GM19438 (cell line): ENCODE measurements around the gene BEAN1.
"Not testable (repeated sequence)": the region's sequence is repeated elsewhere in the genome, so short reads cannot be mapped to it uniquely, and the experiment has no call there.

Source experiments
- ATAC-seq: cut with Tn5 transposase; IDR thresholded peaks from one replicate; pipeline ENCODE4 v1.9.1; 2021; ENCODE audit warnings: low read depth; ENCODE audit not compliant: unreplicated experiment

Gene BEAN1

DNA sequence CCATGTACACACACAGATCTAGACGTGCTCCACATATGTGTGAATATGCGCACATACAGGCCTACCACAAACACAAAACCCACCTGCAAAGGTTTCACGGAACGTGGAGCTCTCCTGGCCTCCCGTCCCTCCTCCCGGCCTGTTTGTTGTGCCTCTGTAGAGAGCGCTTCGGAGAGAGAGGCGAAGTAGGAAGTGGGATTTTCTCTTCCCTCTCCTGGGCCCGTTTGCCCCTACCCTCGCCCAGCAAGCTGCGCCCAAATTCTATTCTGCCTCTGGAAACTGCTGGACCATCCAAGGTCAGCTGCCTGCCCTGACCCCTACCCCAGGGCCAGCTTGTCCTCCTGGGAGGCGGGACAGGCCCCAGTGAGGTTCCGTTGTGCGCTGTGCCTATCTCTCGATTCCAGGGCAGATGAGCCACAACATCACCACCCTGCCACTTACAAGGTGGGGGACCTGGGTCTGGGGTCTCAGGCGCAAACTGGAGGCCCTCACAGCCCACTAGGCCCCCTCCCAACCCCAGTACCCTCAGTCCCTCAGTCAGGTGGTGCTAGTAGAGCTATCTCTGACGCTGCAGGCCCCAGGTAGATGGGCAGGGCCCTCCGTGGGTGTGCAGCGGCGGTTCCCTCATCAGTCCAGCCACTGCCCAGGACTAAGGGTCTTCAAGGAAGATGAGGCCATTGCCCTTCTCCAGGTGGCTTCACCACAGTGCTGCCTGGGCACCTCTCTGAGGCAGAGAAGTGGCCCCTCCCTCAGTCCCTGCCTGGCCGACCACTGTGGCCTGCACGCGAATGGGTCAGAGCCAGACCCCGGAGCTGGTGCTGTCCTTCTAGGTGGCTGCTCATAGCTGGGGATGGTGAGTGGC lies 54.2 kb downstream of the BEAN1 start:
- ATAC-seq = no peak

DNA sequence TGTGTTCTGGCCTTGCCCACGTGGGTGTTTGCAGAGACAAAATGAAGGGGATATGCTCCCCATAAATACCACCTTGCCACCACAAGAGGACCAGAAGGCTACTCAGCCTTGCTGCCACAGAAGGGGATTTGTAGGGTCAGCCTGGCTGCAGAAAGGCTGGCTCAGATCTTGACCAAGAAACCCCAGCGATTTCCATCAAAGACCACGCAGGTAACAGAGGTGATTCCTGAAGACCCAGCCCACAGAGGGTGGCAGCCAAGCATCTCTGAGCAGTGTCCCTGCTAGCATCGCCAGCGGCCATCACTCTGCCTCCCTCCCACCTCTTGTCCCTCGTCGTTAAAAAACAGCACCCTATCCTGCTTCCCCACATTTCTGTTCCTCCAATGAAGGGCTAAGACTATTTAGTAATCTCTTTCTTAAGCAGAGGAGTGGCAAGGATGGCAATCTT lies 54.9 kb downstream of the BEAN1 start:
- ATAC-seq = no peak

DNA sequence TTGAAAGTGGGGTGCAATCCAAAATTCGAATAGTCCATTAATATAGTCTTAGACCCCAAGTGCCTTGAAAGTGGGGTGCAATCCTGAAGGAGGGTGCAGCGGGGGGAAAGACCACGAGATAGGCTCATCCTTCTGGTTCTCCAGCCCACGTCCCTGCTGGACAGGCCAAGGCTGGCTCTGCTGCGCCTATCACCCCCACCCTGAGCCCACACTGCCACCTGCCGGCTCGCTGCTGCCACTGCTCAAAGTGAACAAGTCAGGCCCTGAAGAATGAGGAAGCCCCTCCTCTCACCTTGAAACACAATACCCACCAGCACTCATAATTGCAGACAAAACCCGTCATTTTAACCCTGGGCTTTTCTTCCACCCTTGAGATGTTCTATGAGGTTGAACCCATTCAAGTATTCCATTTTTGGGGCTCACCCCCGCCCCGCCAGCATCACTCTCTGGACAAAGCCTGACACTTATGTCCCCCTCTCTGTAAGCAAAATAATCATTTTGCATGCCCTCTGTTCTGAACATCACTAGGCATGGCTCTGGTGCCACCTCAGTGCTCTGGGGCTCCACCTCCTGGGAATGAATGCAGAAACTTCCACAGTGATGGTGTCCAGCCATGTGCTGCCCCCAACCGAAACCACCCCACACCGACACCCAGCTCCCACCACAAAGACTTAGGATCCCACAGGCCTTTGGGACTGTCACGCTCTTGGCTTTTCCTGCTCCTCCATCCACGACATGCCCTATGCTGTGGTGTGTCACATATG lies 56.8 kb downstream of the BEAN1 start:
- no peak for ATAC-seq

GRCh38 chr16:66484453-66485213 lies 57.5 kb downstream of the BEAN1 start:
- no peak for ATAC-seq

DNA sequence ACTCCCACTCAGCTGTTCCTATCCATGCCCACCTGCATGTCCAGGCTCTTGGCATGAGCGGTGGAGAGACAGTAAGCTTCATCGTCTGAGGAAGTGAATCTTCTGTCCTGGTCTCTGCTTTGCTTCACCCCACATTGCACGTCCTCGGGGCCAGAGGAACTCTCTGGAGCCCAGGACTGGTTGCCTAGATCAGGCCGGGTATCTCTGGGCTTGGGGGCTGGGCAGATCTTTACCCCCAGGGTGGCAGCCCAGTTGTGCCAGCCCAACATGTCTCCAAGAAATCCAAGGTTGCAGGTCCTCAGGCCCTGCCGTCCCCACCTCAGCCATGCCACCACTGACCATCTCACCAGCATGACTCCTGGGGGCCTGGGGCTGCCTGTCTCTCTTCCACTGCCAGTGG lies 58.3 kb downstream of the BEAN1 start:
- ATAC-seq = no peak

DNA sequence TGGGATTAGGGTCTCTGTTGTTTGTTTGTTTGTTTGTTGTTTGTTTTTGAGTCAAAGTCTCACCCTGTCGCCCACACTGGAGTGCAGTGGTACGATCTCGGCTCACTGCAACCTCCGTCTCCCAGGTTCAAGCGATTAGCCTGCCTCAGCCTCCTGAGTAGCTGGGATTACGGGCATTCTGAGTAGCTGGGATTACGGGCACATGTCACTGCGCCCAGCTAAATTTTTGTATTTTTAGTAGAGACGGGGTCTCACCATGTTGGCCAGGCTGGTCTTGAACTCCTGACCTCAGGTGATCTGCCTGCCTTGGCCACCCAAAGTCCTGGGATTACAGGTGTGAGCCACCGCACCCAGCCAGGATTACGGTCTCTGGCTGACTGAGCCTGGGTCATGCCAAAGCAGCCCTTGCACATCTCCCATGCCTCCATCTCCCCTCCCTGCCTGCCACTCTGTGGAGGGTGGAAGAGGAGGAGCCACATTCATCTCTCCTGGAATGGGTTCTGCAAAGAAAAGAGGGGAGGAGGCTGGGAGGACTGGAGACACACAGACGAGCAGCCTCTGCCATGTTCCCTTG lies 59.2 kb downstream of the BEAN1 start:
- no peak for ATAC-seq

DNA sequence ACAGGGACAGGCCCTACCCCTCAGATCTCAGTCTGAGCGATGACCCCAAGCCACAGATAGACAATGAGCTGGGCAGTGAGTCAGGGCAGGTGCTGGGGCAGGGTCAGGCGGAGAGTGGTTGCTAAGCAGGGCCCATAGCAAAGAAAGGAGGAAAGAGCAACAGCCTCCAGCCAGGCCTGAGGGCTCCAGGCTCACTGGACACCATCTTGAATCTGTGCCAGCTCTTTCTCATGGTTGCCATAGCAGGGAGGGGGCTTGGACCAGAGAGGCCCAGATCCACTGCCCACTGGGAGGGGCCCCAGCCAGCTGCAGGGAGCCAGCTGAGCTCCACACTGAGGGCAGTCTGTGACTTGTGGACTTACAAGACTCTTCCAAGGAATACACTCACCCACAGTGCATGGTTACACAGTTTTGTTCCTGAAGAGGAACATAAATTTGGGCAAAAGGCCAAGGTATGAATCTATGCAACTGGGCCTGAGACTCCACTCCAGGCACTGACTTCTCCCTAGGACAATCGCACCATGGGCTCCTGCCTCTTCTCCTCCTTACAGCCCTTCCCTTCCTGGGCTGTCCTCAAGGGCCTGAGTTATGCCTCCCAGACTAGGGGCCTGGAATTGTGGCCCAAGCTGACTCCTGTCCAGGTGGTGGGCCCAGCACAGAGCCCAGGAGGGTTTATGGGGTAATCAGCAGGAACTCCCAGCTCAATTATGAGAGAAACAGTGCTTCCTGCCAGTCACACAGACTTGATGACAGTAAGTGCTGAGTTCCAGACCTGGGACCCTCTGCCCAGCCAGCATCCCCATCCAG lies 59.9 kb downstream of the BEAN1 start:
- no peak for ATAC-seq

DNA sequence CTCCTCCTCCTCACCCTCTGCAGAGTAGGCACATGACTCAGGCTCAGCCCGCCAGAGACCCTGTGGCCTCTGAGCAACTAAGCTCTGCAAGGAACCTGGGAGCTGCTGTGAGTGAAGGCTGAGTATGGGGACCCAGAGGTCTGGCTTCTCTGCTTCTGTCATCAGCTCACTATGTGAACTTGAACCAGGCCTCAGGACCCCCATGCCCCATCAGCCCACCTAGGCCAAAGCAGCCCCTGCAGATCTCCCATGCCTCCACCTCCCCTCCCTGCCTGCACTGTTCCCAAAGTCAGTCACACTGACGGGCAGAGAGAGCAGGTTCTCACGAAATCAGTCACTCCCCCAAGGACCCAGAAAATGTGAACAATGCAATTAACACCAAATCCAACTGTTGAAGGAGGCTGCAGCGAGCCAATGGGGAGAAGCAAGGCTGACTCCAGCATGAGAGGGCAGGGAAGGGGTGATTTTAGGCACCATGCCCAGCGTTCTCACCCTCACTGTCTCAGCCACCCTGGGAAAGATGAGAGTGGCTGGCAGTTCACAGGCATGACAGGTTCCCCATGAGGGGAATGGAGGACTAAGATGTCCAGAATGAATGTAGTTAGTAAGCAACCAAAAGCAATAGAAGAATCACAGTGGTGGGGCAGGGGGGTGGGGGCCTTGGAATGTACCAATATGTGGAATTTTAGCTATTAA lies 60.6 kb downstream of the BEAN1 start:
- no peak for ATAC-seq

DNA sequence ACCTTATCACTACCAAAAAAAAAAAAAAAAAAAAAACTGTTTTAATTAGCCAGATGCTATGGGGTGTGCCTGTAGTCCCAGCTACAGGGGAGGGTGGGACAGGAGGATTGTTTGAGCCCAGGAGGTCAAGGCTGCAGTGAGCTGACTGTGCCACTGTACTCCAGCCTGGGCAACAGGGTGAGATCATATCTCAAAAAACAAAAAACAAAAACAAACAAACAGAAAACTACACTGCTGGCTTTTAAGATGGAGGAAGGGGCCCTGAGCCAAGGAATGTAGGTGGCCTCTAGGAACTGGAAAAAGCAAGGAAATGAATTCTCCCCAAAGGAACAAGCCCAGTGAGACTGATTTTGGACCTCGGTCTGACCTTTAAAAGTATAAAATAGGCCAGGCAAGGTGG lies 61.4 kb downstream of the BEAN1 start:
- ATAC-seq = no peak

GRCh38 chr16:66489385-66489784 lies 62.3 kb downstream of the BEAN1 start:
- ATAC-seq = no peak

DNA sequence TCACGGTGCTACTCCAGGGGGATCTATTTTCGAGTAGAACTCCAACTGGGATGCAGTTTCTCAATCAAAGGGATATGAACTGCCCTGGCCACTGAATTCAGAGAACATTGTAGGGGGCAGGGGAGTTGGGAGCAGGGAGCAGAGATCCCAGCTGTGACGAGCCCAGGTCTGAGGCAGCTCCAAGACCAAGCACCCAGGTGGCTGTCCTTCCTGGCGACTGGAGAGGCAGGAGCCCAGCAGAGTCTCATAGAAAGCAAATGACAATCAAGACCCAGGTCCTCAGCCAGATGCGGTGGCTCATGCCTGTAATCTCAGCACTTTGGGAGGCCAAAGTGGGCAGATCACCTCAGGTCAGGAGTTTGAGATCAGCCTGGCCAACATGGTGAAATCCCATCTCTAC lies 62.7 kb downstream of the BEAN1 start:
- no peak for ATAC-seq

DNA sequence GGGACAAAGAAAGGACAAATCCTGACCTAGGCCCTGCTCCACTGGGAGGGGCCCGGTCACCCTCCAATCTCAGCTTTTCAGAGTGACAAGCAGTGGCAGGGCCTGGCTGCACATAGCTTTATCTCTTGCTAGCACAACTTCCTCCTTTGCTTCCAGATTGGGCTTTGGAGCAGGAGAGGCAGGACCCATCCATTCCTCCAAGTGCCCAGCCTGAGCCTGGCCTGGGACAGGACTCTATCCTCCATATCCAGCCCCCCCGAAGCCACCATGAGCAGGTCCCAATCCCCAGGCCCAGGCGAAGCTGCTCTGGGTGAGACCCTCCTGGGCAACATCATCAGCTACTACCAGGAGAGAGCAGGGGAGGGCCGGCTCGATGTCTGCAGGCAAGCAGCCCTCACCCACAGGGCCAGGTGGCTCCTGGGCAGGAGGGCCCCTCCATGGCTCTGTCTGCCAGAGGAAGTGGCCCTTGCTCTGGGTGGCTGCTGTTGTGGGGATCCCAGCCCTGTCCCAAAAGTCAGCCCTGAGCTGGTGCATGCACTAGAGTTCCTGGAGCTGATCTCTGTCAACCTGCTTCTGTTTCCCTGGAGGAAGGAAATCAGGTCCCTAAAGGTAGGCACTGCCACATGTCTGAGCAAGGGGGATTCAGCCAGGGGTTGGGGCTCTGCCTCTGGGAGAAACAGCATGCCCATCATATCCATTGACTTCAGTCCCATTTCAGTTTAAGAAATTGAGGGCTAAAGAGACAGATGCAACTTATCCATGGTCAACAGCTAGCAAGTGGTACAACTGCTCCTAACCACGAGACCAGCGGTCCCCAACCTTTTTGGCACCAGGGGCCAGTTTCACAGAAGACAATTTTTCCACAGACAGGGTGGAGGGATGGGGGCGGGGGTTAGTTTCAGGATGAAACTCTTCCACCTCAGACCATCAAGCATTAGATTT lies 64.0 kb downstream of the BEAN1 start:
- no peak for ATAC-seq

- no peak for ATAC-seq
Measured at GRCh38 chr16:66491716-66492064, 64.6 kb downstream of the BEAN1 start.

- no peak for ATAC-seq
Measured at GRCh38 chr16:66493490-66494401, 66.7 kb downstream of the BEAN1 start.

DNA sequence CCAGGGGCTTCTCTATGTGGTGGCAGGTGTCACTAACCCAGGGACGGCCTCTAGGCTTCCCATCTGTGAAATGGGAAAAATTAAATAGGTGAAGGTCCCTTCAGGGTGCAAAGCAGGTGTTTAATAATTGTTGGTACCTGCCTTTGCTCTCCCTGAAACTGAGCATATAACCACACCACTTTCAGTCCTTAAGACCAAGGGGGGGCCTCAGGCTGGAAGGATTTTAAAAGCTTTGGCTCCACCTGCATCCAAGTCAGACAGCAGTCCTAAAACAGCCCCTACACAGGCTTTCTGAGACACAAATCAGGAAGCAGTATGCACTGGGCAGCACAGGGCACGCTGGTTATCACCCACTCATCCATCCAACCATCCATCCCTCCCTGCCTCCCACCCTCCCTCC lies 67.8 kb downstream of the BEAN1 start:
- ATAC-seq = no peak

GRCh38 chr16:66495440-66495839 lies 68.3 kb downstream of the BEAN1 start:
- no peak for ATAC-seq

GRCh38 chr16:66496226-66496625 lies 69.1 kb downstream of the BEAN1 start:
- ATAC-seq = not testable (repeated sequence)
